H9 (cell line): Measurements from ENCODE around the gene FBN1. TPM values are rescaled to one million over a fixed set of nuclear protein-coding genes. Genes with fewer than 3 reads are reported as not detected.

ENCODE experiments used
- DNase-seq: peaks from one replicate; pipeline ENCODE4 v3.0.0-alpha.2; 2017
- H2AFZ ChIP-seq: one replicate; pipeline ENCODE4 v1.6.1; 2013; ENCODE audit warnings: mild to moderate bottlenecking, low read length, control low read depth, moderate library complexity
- H2AK5ac ChIP-seq: 2 replicates; pipeline ENCODE4 v1.6.1; 2013; ENCODE audit warnings: low read length, control low read depth, mixed read lengths; ENCODE audit not compliant: insufficient read length
- H2BK120ac ChIP-seq: one replicate; pipeline ENCODE4 v1.6.1; 2013; ENCODE audit warnings: low read depth, mild to moderate bottlenecking, low read length, control low read depth, inconsistent platforms; ENCODE audit not compliant: poor library complexity, severe bottlenecking
- H2BK12ac ChIP-seq: 2 replicates; pipeline ENCODE4 v1.6.1; 2013; ENCODE audit warnings: low read length, control low read depth, mixed read lengths, low read depth; ENCODE audit not compliant: insufficient read length
- H2BK15ac ChIP-seq: 2 replicates; pipeline ENCODE4 v1.6.1; 2013; ENCODE audit warnings: low read depth, low read length, control low read depth
- H2BK20ac ChIP-seq: one replicate; pipeline ENCODE4 v1.6.1; 2013; ENCODE audit warnings: low read depth, mild to moderate bottlenecking, low read length, control low read depth, inconsistent platforms; ENCODE audit not compliant: poor library complexity, severe bottlenecking
- H2BK5ac ChIP-seq: 2 replicates; pipeline ENCODE4 v1.6.1; 2013; ENCODE audit warnings: low read length, control low read depth, mixed read lengths; ENCODE audit not compliant: insufficient read length
- H3K14ac ChIP-seq: 2 replicates; pipeline ENCODE4 v1.6.1; 2013; ENCODE audit warnings: low read length, control low read depth; ENCODE audit not compliant: insufficient read depth
- H3K18ac ChIP-seq: 2 replicates; pipeline ENCODE4 v1.6.1; 2013; ENCODE audit warnings: low read depth, mild to moderate bottlenecking, mixed read lengths, low read length, control low read depth; ENCODE audit not compliant: insufficient read length
- H3K23ac ChIP-seq: 2 replicates; pipeline ENCODE4 v1.6.1; 2013; ENCODE audit warnings: low read length, control low read depth, mixed read lengths, low read depth; ENCODE audit not compliant: insufficient read length
- H3K23me2 ChIP-seq: 2 replicates; pipeline ENCODE4 v1.6.1; 2013; ENCODE audit warnings: low read depth, mild to moderate bottlenecking, mixed read lengths, low read length, control low read depth; ENCODE audit not compliant: insufficient read length, poor library complexity, severe bottlenecking
- H3K27ac ChIP-seq: 2 replicates; pipeline ENCODE4 v1.5.1; 2013; ENCODE audit warnings: low read length, control low read depth, mixed read lengths, low read depth; ENCODE audit not compliant: insufficient read length
- H3K27me3 ChIP-seq: 2 replicates; pipeline ENCODE4 v1.6.1; 2013; ENCODE audit warnings: low read length, control low read depth, inconsistent platforms; ENCODE audit not compliant: insufficient read depth
- H3K4ac ChIP-seq: 2 replicates; pipeline ENCODE4 v1.6.1; 2013; ENCODE audit warnings: low read depth, mild to moderate bottlenecking, control low read depth, inconsistent platforms, low read length, moderate library complexity
- H3K4me1 ChIP-seq: 2 replicates; pipeline ENCODE4 v1.6.1; 2013; ENCODE audit warnings: low read length, control low read depth, inconsistent platforms; ENCODE audit not compliant: insufficient read depth
- H3K4me2 ChIP-seq: 2 replicates; pipeline ENCODE4 v1.6.1; 2013; ENCODE audit warnings: low read length, control low read depth, mixed read lengths; ENCODE audit not compliant: insufficient read length, insufficient read depth
- H3K56ac ChIP-seq: 2 replicates; pipeline ENCODE4 v1.6.1; 2013; ENCODE audit warnings: low read depth, mild to moderate bottlenecking, mixed read lengths, low read length, control low read depth; ENCODE audit not compliant: insufficient read length
- H3K79me1 ChIP-seq: 2 replicates; pipeline ENCODE4 v1.6.1; 2013; ENCODE audit warnings: low read depth, mild to moderate bottlenecking, moderate library complexity, low read length, control low read depth, inconsistent platforms; ENCODE audit not compliant: insufficient read depth, poor library complexity, severe bottlenecking
- H3K79me2 ChIP-seq: 2 replicates; pipeline ENCODE4 v1.6.1; 2013; ENCODE audit warnings: low read length, control low read depth, inconsistent platforms; ENCODE audit not compliant: insufficient read depth
- H3K9ac ChIP-seq: 2 replicates; pipeline ENCODE4 v1.6.1; 2013; ENCODE audit warnings: low read length, control low read depth, mixed read lengths; ENCODE audit not compliant: insufficient read length; ENCODE audit errors: extremely low read depth
- H3K9me3 ChIP-seq: one replicate; pipeline ENCODE4 v1.6.1; 2013; ENCODE audit warnings: low read depth, low read length, inconsistent platforms; ENCODE audit not compliant: control insufficient read depth
- H3T11ph ChIP-seq: one replicate; pipeline ENCODE4 v1.6.1; 2013; ENCODE audit warnings: mild to moderate bottlenecking, low read length, control low read depth, inconsistent platforms
- H4K20me1 ChIP-seq: one replicate; pipeline ENCODE4 v1.6.1; 2013; ENCODE audit not compliant: control insufficient read depth, insufficient read length, insufficient read depth
- H4K5ac ChIP-seq: 2 replicates; pipeline ENCODE4 v1.6.1; 2013; ENCODE audit warnings: low read depth, mild to moderate bottlenecking, mixed read lengths, low read length, control low read depth; ENCODE audit not compliant: insufficient read length
- H4K8ac ChIP-seq: replicated peaks from 2 replicates; pipeline ENCODE4 v1.6.1; 2013; ENCODE audit warnings: low read length, control low read depth, mixed read lengths, low read depth; ENCODE audit not compliant: insufficient read length
- H4K91ac ChIP-seq: 2 replicates; pipeline ENCODE4 v1.6.1; 2013; ENCODE audit warnings: low read depth, mild to moderate bottlenecking, moderate library complexity, mixed read lengths, low read length, control low read depth; ENCODE audit not compliant: insufficient read length
- H3K27ac Mint-ChIP-seq, 3 experiments: 2 replicates in 2 of 3; 3 replicates in 1 of 3; pipeline ENCODE4 v1.8.0; 2020 to 2021; ENCODE audit warnings: mixed read lengths in 3 of 3, mild to moderate bottlenecking in 1 of 3, moderate library complexity in 1 of 3
- H3K27me3 Mint-ChIP-seq: 2 replicates; pipeline ENCODE4 v1.8.0; 2021; ENCODE audit warnings: low read depth, mild to moderate bottlenecking, moderate library complexity, mixed read lengths
- H3K36me3 Mint-ChIP-seq, 3 experiments: 2 replicates in 2 of 3; 3 replicates in 1 of 3; pipeline ENCODE4 v1.8.0; 2020 to 2021; ENCODE audit warnings: low read depth in 3 of 3, mixed read lengths in 3 of 3; ENCODE audit not compliant: insufficient read depth in 1 of 3
- H3K4me1 Mint-ChIP-seq, 2 experiments: 2 replicates each; pipeline ENCODE4 v1.8.0; 2020; ENCODE audit warnings: mixed read lengths in 2 of 2
- H3K4me3 Mint-ChIP-seq, 2 experiments: 2 replicates in 1 of 2; 3 replicates in 1 of 2; pipeline ENCODE4 v1.8.0; 2020 to 2021; ENCODE audit warnings: mild to moderate bottlenecking in 2 of 2, mixed read lengths in 2 of 2, moderate library complexity in 1 of 2
- H3K9me3 Mint-ChIP-seq, 2 experiments: 2 replicates in 1 of 2; 3 replicates in 1 of 2; pipeline ENCODE4 v1.8.0; 2020; ENCODE audit warnings: mild to moderate bottlenecking in 2 of 2, mixed read lengths in 2 of 2, moderate library complexity in 1 of 2
- CTCF ChIP-seq: fragments of 200-600 bp; sonication (generic); conservative IDR thresholded peaks from 3 replicates; pipeline ENCODE4 v1.8.0; 2021; ENCODE audit warnings: antibody characterized with exemption, mild to moderate bottlenecking
- WGBS: extraction: QIAGEN DNeasy Blood & Tissue Kit; methylation state at CpG from one replicate; pipeline ENCODE4 v1.1.7; 2013; ENCODE audit warnings: missing lambda C conversion rate, low lambda C conversion rate, mixed read lengths; ENCODE audit not compliant: insufficient read length; ENCODE audit errors: extremely low coverage; 5-methylcytosine and 5-hydroxymethylcytosine counted together
- total RNA-seq: library from RNA; stranded (reverse); gene quantifications from 2 replicates; pipeline ENCODE4 v1.2.1, GENCODE V29; 2021

FBN1 gene
- total RNA-seq, 1 experiment from 2014 or later = 3.6 TPM

GRCh38 chr15:48592221-48592731 is 53.2 kb downstream of the FBN1 start:
- Histone ChIP-seq H3K23ac (no peak overlapping the region), H4K5ac (no peak overlapping the region), H3K4ac (no peak overlapping the region), H2BK15ac (no peak overlapping the region), H2AFZ (no peak overlapping the region), H4K8ac (no peak overlapping the region), H3K14ac (no peak overlapping the region), H3K79me1 (no peaks in the 10 kb centered on the region), H3K18ac (no peak overlapping the region), H3K23me2 (no peaks in the 10 kb centered on the region), H3K56ac (no peak overlapping the region), H3K4me1 (no peaks in the 10 kb centered on the region; the same call in 1 of the 2 replicates), H3K27me3 (no peaks in the 10 kb centered on the region), H3K27ac (no peak overlapping the region), H2BK5ac (no peak overlapping the region), H2BK20ac (no peak overlapping the region), H4K20me1 (no peaks in the 10 kb centered on the region), H2BK120ac (no peak overlapping the region), H2AK5ac (no peak overlapping the region), H3K79me2 (no peaks in the 10 kb centered on the region), H3T11ph (no peak overlapping the region), H2BK12ac (no peak overlapping the region), H3K9ac (no peak overlapping the region), H3K4me2 (no peak overlapping the region), H4K91ac (no peak overlapping the region), H3K9me3 (no peaks in the 10 kb centered on the region)
- no peaks in the 10 kb centered on the region for H3K27me3 Mint-ChIP-seq
- TF ChIP-seq CTCF = no peak
- H3K9me3 Mint-ChIP-seq = no peaks in the 10 kb centered on the region
- H3K27ac Mint-ChIP-seq = no peak overlapping the region
- no peak overlapping the region for H3K4me3 Mint-ChIP-seq
- H3K4me1 Mint-ChIP-seq = peaks cover 10 to 12% of the 10 kb centered on the region in 2 experiments
- no peak for DNase-seq
- no CpG with 5 or more reads among the region's 2 CpGs for WGBS
- H3K36me3 Mint-ChIP-seq = no peaks in the 10 kb centered on the region
